A673 (cell line): Measurements from ENCODE around the gene FES. TPM values are rescaled to one million over a fixed set of nuclear protein-coding genes. Genes with fewer than 3 reads are reported as not detected.
"Not testable (repeated sequence)": the region's sequence is repeated elsewhere in the genome, so short reads cannot be mapped to it uniquely, and the experiment has no call there.

Experiments used
- BruUV-seq: library from RNA; stranded (reverse); fragments of 400-500 nt; replicated peaks from 2 replicates; lab custom pipeline; 2021; lab: Mats Ljungman, UMichigan
- CTCF ChIA-PET: fragments of 300-600 bp; sonication (Branson Sonifier 250); formaldehyde crosslinking; loops from one replicate; lab custom pipeline; 2022; ENCODE audit warnings: antibody characterized with exemption; lab: Charles Lee
- POLR2A ChIA-PET: fragments of 300-600 bp; sonication (Branson Sonifier 250); formaldehyde crosslinking; loops from one replicate; lab custom pipeline; 2022; ENCODE audit warnings: antibody characterized with exemption; ENCODE audit not compliant: low non-redundant PET; lab: Charles Lee
- DNase-seq: peaks from one replicate; pipeline ENCODE4 v3.0.0-alpha.2; 2015; ENCODE audit warnings: low spot score
- H3K27ac ChIP-seq: fragments of 200-600 bp; sonication (generic); 2 replicates; pipeline ENCODE4 v1.5.1; 2016; ENCODE audit warnings: mixed run types, low read depth, mild to moderate bottlenecking, mixed read lengths, antibody characterized with exemption, low read length; ENCODE audit not compliant: poor library complexity, severe bottlenecking
- H3K27me3 ChIP-seq: fragments of 200-600 bp; sonication (generic); replicated peaks from 2 replicates; pipeline ENCODE4 v1.6.1; 2017; ENCODE audit warnings: mixed run types, low read depth, mild to moderate bottlenecking, mixed read lengths, antibody characterized with exemption, low read length; ENCODE audit not compliant: insufficient read depth, poor library complexity
- H3K36me3 ChIP-seq: fragments of 200-600 bp; sonication (generic); 2 replicates; pipeline ENCODE4 v1.6.1; 2016; ENCODE audit warnings: mixed run types, mild to moderate bottlenecking, mixed read lengths, antibody characterized with exemption, low read length; ENCODE audit not compliant: insufficient read depth, poor library complexity, severe bottlenecking
- H3K4me1 ChIP-seq: fragments of 200-600 bp; sonication (generic); 2 replicates; pipeline ENCODE4 v1.6.1; 2017; ENCODE audit warnings: mixed run types, mild to moderate bottlenecking, mixed read lengths, antibody characterized with exemption, low read length; ENCODE audit not compliant: insufficient read depth, poor library complexity, severe bottlenecking
- H3K4me3 ChIP-seq: fragments of 200-600 bp; sonication (generic); 2 replicates; pipeline ENCODE4 v1.5.1; 2016; ENCODE audit warnings: low read depth, mixed run types, mild to moderate bottlenecking, mixed read lengths, low read length; ENCODE audit not compliant: poor library complexity, severe bottlenecking
- H3K9me3 ChIP-seq: fragments of 200-600 bp; sonication (generic); 2 replicates; pipeline ENCODE4 v1.6.1; 2016; ENCODE audit warnings: mixed run types, low read depth, mild to moderate bottlenecking, mixed read lengths, antibody characterized with exemption, low read length; ENCODE audit not compliant: poor library complexity, severe bottlenecking
- EZH2 ChIP-seq: fragments of 200-600 bp; sonication (generic); IDR thresholded peaks from 2 replicates; pipeline ENCODE4 v1.6.1; 2017; ENCODE audit warnings: borderline replicate concordance, low read depth, mild to moderate bottlenecking, mixed read lengths, antibody characterized with exemption, low read length; ENCODE audit not compliant: poor library complexity, severe bottlenecking
- intact Hi-C: fragments of 100-400 bp; cut with micrococcal nuclease; formaldehyde crosslinking; loops from one replicate; pipeline ENCODE4 v1.10.0; 2022; ENCODE audit not compliant: unreplicated experiment
- total RNA-seq: library from RNA; stranded (reverse); gene quantifications from 2 replicates; pipeline ENCODE4 v1.2.3, GENCODE V29; 2021
- TF ChIP-seq, protein P1 (sequence below): fragments of 300-800, 200-600 bp; sonication (generic); conservative IDR thresholded peaks from 2 replicates; pipeline ENCODE4 v1.5.1; 2017; ENCODE audit warnings: low read depth, mild to moderate bottlenecking, antibody characterized with exemption, low read length, moderate library complexity, mixed read lengths

Gene FES
- total RNA-seq, 1 experiment from 2014 or later, result 3.8 TPM

DNA sequence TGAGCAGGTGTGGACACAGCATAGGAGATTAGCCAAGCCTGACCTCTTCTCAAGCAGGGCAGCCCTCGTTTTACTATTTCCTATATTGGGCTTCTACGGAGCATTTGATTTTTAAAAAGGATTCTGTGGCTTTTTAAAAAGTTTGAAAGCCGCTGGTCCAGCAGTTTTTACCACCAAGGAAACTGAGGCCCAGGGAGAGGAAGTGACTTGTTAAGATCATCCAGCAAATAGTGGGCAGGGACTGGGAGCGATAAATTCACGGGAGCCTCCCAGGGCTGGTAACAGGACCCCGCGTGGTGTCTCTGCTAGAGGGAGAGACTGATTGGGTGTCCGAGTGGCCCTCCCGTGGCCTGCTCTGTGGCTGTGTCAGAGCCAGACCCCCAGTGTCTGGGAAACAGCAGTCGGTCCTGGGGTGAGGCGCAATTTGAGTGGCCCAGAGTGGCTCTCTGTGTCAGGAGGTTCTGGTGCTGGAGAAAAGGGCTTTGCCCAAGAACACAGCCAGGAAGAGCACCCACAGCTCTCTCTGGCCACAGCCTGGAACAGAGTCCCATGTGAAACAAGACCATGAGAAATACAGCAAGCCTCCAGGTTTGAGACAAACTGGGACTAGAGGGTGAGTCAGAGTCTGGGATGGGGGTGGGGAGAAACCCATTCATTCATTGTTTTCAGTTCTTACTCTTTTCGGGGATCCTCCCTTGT lies 11.7 kb upstream of the FES start:
- ChIA-PET CTCF (interaction anchor here (1.4 kb wide), 1 partner anchor 13 kb away, joined by 17 read pairs; no protein-coding TSS in a partner anchor), POLR2A (no interaction called here)
- peak; percentile 66 for DNase-seq
- Histone ChIP-seq H3K27ac (peak overlapping the region; percentile 90), H3K4me3 (peak overlapping the region; percentile 86), H3K36me3 (peaks cover 18% of the 10 kb centered on the region), H3K4me1 (peaks cover 45% of the 10 kb centered on the region), H3K27me3 (no peaks in the 10 kb centered on the region), H3K9me3 (no peaks in the 10 kb centered on the region)
- intact Hi-C loops, result loop anchor here (5.0 kb wide), 1 partner anchor 210 kb away; no protein-coding TSS in a partner anchor
- BruUV-seq, result TSS peak; percentile 39
- TF ChIP-seq, protein P1, sequence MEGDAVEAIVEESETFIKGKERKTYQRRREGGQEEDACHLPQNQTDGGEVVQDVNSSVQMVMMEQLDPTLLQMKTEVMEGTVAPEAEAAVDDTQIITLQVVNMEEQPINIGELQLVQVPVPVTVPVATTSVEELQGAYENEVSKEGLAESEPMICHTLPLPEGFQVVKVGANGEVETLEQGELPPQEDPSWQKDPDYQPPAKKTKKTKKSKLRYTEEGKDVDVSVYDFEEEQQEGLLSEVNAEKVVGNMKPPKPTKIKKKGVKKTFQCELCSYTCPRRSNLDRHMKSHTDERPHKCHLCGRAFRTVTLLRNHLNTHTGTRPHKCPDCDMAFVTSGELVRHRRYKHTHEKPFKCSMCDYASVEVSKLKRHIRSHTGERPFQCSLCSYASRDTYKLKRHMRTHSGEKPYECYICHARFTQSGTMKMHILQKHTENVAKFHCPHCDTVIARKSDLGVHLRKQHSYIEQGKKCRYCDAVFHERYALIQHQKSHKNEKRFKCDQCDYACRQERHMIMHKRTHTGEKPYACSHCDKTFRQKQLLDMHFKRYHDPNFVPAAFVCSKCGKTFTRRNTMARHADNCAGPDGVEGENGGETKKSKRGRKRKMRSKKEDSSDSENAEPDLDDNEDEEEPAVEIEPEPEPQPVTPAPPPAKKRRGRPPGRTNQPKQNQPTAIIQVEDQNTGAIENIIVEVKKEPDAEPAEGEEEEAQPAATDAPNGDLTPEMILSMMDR, result no peak
- TF ChIP-seq EZH2, result no peak

- TF ChIP-seq, protein P1, result no peak
- TF ChIP-seq EZH2, result no peak
- H3K36me3 ChIP-seq, result peaks cover 25% of the 10 kb centered on the region
- peak overlapping the region; percentile 90 for H3K27ac ChIP-seq
- no peak overlapping the region for H3K4me3 ChIP-seq
- no peak for DNase-seq
- intact Hi-C loops, result loop anchor here (5.0 kb wide), 1 partner anchor 211 kb away; no protein-coding TSS in a partner anchor
- ChIA-PET POLR2A (no interaction called here), CTCF (interaction anchor here (0.6 to 1.4 kb wide), 2 partner anchors 12 to 551 kb away, joined by 3 to 17 read pairs; no protein-coding TSS in a partner anchor)
- no peaks in the 10 kb centered on the region for H3K9me3 ChIP-seq
- no peaks in the 10 kb centered on the region for H3K27me3 ChIP-seq
- peaks cover 39% of the 10 kb centered on the region for H3K4me1 ChIP-seq
- BruUV-seq, result no TSS peak
Measured at GRCh38 chr15:90873488-90873997, 10.8 kb upstream of the FES start.

DNA sequence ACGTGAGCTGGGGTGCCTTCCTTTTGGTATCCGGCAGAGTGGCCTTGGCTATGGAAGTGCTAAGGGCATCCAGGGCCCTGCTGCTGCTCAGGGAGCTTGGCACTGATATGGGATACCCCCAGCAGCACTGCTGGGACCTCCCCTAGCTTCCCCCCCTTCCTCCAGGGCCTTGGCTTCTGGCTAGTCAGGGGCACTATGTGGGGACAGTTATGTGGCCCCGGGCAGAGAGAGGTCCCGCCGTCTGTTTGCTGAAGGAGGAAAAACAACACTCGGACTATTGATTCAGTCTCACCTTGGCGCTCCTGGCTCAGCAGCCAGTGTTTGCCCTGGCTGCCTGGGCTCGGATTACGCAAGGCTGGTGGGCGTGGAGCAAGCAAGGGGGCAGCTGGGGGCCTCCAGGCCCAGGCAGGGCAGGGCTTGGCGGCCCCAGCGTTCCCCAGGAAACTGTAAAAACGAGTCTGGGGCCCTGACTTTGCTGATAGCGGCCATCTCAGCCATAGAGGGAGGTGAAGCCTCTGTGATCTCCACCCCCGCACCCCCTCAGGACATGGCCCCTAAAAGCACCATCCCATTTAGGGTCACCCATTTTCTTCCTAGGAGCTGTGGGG lies 10.2 kb upstream of the FES start:
- Histone ChIP-seq H3K27me3 (no peaks in the 10 kb centered on the region), H3K27ac (peak overlapping the region; percentile 90), H3K36me3 (peaks cover 29% of the 10 kb centered on the region), H3K4me3 (no peak overlapping the region), H3K4me1 (peaks cover 33% of the 10 kb centered on the region), H3K9me3 (no peaks in the 10 kb centered on the region)
- ChIA-PET POLR2A (no interaction called here), CTCF (interaction anchor here (0.6 to 1.4 kb wide), 2 partner anchors 12 to 552 kb away, joined by 3 to 17 read pairs; no protein-coding TSS in a partner anchor)
- DNase-seq, result no peak
- BruUV-seq, result no TSS peak
- TF ChIP-seq, protein P1, result no peak
- TF ChIP-seq EZH2, result no peak
- intact Hi-C loops, result loop anchor here (5.0 kb wide), 1 partner anchor 212 kb away; no protein-coding TSS in a partner anchor

DNA sequence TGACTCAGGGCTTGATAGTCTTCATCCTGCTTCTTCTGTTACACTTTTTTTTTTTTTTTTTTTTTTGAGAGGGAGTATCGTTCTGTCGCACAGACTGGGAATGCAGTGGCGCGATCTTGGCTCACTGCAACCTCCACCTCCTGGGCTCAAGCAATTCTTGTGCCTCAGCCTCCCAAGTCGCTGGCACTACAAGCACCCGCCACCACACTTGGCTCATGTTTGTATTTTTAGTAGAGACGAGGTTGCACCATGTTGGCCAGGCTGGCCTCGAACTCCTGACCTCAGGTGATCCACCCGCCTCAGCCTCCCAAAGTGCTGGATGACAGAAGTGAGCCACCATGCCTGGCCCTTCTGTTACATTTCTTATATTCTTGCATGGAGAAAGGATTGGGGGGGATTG lies 9.3 kb upstream of the FES start:
- DNase-seq, POLR2A ChIA-PET, BruUV-seq, CTCF ChIA-PET, H3K27me3 ChIP-seq, H3K9me3 ChIP-seq, H3K4me3 ChIP-seq, H3K27ac ChIP-seq: not testable (repeated sequence)
- intact Hi-C loops, result loop anchor here (5.0 kb wide), 1 partner anchor 213 kb away; no protein-coding TSS in a partner anchor
- Histone ChIP-seq H3K4me1 (peaks cover 24% of the 10 kb centered on the region), H3K36me3 (peaks cover 34% of the 10 kb centered on the region)
